Measurements from ENCODE around the gene PIK3R5. TPM values are rescaled to one million over a fixed set of nuclear protein-coding genes. Genes with fewer than 3 reads are reported as not detected.

Gene PIK3R5
- total and polyA plus RNA-seq, 7 experiments from 2014 or later = 18.0 to 231 (median 73.8) TPM

DNA sequence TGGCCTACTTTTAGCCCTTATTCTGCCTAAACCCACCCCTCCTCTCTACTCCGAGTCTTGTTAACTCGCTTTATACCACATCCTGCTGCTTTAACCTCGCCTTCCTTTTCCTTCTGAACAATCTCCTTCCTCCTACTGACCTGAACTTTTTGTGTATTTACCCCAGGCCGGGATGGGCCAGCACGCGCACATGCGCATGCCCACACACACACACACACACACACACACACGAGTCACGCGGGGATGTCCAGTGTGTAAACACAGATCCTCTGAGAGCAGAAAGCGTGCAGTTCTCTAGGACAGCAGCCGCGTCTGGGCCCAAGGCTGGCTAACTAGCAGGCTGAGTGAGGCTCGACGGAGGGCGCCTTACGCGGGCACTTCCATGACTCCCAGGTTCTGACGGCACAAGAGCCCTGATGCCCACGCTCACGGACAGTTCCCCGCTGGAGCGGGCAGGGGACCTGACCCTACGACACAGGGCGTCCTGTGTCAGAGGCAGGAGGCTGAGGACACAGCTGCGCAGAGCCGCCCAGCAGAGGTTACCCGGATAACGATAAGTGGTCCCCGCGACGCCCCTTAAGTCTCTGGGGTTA is 610 bp downstream of the PIK3R5 start:
- H3K4me1 ChIP-seq (ENCODE audit: control insufficient read depth in 2 of 2, insufficient read depth in 2 of 2, low read length in 2 of 2) = peaks cover 40 to 42% of the 10 kb centered on the region in 2 donors
- peak overlapping the region; percentile 84 for H3K27ac ChIP-seq (ENCODE audit: low read depth, low read length)
- no peaks in the 10 kb centered on the region for H3K27me3 Mint-ChIP-seq
- CTCF ChIA-PET = interaction anchor here (0.7 kb wide), 1 partner anchor 33 kb away, joined by 3 read pairs; no protein-coding TSS in a partner anchor
- DNase-seq (peak; percentile 26 to 57 (median 43)), ATAC-seq (peak; percentile 46)
- H3K9me3 Mint-ChIP-seq = peaks cover 7 to 27% (median 12%) of the 10 kb centered on the region in 11 donors
- no peaks in the 10 kb centered on the region for H3K27me3 ChIP-seq (ENCODE audit: control insufficient read depth in 2 of 2, insufficient read depth in 2 of 2, low read length in 2 of 2)
- peak overlapping the region; percentile 81 for H3K4me3 ChIP-seq (ENCODE audit: low read length)
- intact Hi-C loops (cut with micrococcal nuclease) = loop anchor here (1.0 to 10.0 kb wide), 10 partner anchors 11 to 580 kb away; partner anchors contain the start of genes NDEL1 (in 2 of the 2) and RPL26 (in 1 of the 2)
- H3K4me3 Mint-ChIP-seq = peak overlapping the region; percentile 86 to 100 (median 98)
- peaks cover 38 to 63% (median 53%) of the 10 kb centered on the region in 7 donors for H3K4me1 Mint-ChIP-seq
- peaks cover 0 to 5% (median 5%) of the 10 kb centered on the region in 3 experiments for H3K36me3 ChIP-seq (ENCODE audit: control insufficient read depth in 2 of 3, insufficient read depth in 3 of 3, low read length in 3 of 3)
- POLR2A ChIA-PET = interaction anchor here (0.8 to 6.5 kb wide), 8 partner anchors 10 to 70 kb away, joined by 3 to 116 read pairs (median 12); no protein-coding TSS in a partner anchor
- peaks cover 15 to 51% (median 27%) of the 10 kb centered on the region in 5 donors for H3K36me3 Mint-ChIP-seq
- peaks cover 0 to 8% (median 0%) of the 10 kb centered on the region in 3 experiments for H3K9me3 ChIP-seq (ENCODE audit: control insufficient read depth in 2 of 3, low read length in 3 of 3)
- H3K27ac Mint-ChIP-seq = peak overlapping the region; percentile 80 to 98 (median 94)

- peak overlapping the region; percentile 80 to 97 (median 92) for H3K27ac Mint-ChIP-seq
- H3K36me3 Mint-ChIP-seq = peaks cover 12 to 56% (median 34%) of the 10 kb centered on the region in 5 donors
- DNase-seq (peak in 1 of 9 donors; percentile 35), ATAC-seq (no peak)
- Histone ChIP-seq H3K27me3 (ENCODE audit: control insufficient read depth in 2 of 2, insufficient read depth in 2 of 2, low read length in 2 of 2) (no peaks in the 10 kb centered on the region), H3K4me1 (ENCODE audit: control insufficient read depth in 2 of 2, insufficient read depth in 2 of 2, low read length in 2 of 2) (peaks cover 52 to 53% of the 10 kb centered on the region in 2 donors), H3K36me3 (ENCODE audit: control insufficient read depth in 2 of 3, insufficient read depth in 3 of 3, low read length in 3 of 3) (peaks cover 0 to 14% (median 5%) of the 10 kb centered on the region in 3 experiments), H3K4me3 (ENCODE audit: low read length) (peak overlapping the region; percentile 81), H3K27ac (ENCODE audit: low read depth, low read length) (peak overlapping the region; percentile 84), H3K9me3 (ENCODE audit: control insufficient read depth in 2 of 3, low read length in 3 of 3) (peaks cover 0 to 8% (median 0%) of the 10 kb centered on the region in 3 experiments)
- intact Hi-C loops (cut with micrococcal nuclease) = loop anchor here (2.0 to 10.0 kb wide), 2 partner anchors 15 to 579 kb away; partner anchors contain the start of gene RPL26 (in 1 of the 2)
- H3K27me3 Mint-ChIP-seq = no peaks in the 10 kb centered on the region
- H3K4me1 Mint-ChIP-seq = peaks cover 50 to 74% (median 64%) of the 10 kb centered on the region in 7 donors
- POLR2A ChIA-PET = interaction anchor here (0.6 to 6.5 kb wide), 8 partner anchors 11 to 1932 kb away, joined by 4 to 116 read pairs (median 7); no protein-coding TSS in a partner anchor
- CTCF ChIA-PET = interaction anchor here (0.8 to 2.9 kb wide), 3 partner anchors 10 to 69 kb away, joined by 3 to 13 read pairs (median 7); no protein-coding TSS in a partner anchor
- peaks cover 4 to 17% (median 9%) of the 10 kb centered on the region in 11 donors for H3K9me3 Mint-ChIP-seq
- H3K4me3 Mint-ChIP-seq = peak overlapping the region; percentile 86 to 100 (median 98)
Observed at GRCh38 chr17:8963647-8964258, 1.8 kb downstream of the PIK3R5 start.

- Mint-ChIP-seq H3K4me3 (peak overlapping the region; percentile 86 to 100 (median 98)), H3K4me1 (peaks cover 57 to 80% (median 70%) of the 10 kb centered on the region in 7 donors), H3K27me3 (no peaks in the 10 kb centered on the region), H3K36me3 (peaks cover 6 to 58% (median 34%) of the 10 kb centered on the region in 5 donors), H3K27ac (peak overlapping the region in 8 of 9 donors; percentile 80 to 97 (median 89)), H3K9me3 (peaks cover 1 to 9% (median 3%) of the 10 kb centered on the region in 11 donors)
- H3K4me1 ChIP-seq (ENCODE audit: control insufficient read depth in 2 of 2, insufficient read depth in 2 of 2, low read length in 2 of 2) = peaks cover 59% of the 10 kb centered on the region in 2 donors
- H3K27ac ChIP-seq (ENCODE audit: low read depth, low read length) = peak overlapping the region; percentile 84
- CTCF ChIA-PET = interaction anchor here (1.0 to 2.9 kb wide), 3 partner anchors 10 to 68 kb away, joined by 3 to 13 read pairs (median 7); no protein-coding TSS in a partner anchor
- H3K36me3 ChIP-seq (ENCODE audit: control insufficient read depth in 2 of 3, insufficient read depth in 3 of 3, low read length in 3 of 3) = peaks cover 0 to 14% (median 5%) of the 10 kb centered on the region in 3 experiments
- intact Hi-C loops (cut with micrococcal nuclease) = loop anchor here in 1 of 2 donors (10.0 kb wide), 1 partner anchor 578 kb away; the partner anchor contains the start of gene RPL26
- DNase-seq (no peak), ATAC-seq (no peak)
- peak overlapping the region; percentile 81 for H3K4me3 ChIP-seq (ENCODE audit: low read length)
- H3K9me3 ChIP-seq (ENCODE audit: control insufficient read depth in 2 of 3, low read length in 3 of 3) = peaks cover 0 to 6% (median 0%) of the 10 kb centered on the region in 3 experiments
- no peaks in the 10 kb centered on the region for H3K27me3 ChIP-seq (ENCODE audit: control insufficient read depth in 2 of 2, insufficient read depth in 2 of 2, low read length in 2 of 2)
- POLR2A ChIA-PET = interaction anchor here (0.7 to 6.5 kb wide), 6 partner anchors 12 to 62 kb away, joined by 3 to 116 read pairs (median 12); no protein-coding TSS in a partner anchor
Observed at GRCh38 chr17:8963014-8963413, 2.5 kb downstream of the PIK3R5 start.

GRCh38 chr17:8961829-8962228 is 3.7 kb downstream of the PIK3R5 start:
- Mint-ChIP-seq H3K4me3 (peak overlapping the region; percentile 3 to 97 (median 54)), H3K27ac (peak overlapping the region in 6 of 9 donors; percentile 19 to 85 (median 44)), H3K36me3 (peaks cover 12 to 58% (median 35%) of the 10 kb centered on the region in 5 donors), H3K27me3 (no peaks in the 10 kb centered on the region), H3K4me1 (peaks cover 68 to 82% (median 77%) of the 10 kb centered on the region in 7 donors), H3K9me3 (peaks cover 0 to 3% (median 0%) of the 10 kb centered on the region in 11 donors)
- no peaks in the 10 kb centered on the region for H3K9me3 ChIP-seq (ENCODE audit: control insufficient read depth in 2 of 3, low read length in 3 of 3)
- peaks cover 71% of the 10 kb centered on the region in 2 donors for H3K4me1 ChIP-seq (ENCODE audit: control insufficient read depth in 2 of 2, insufficient read depth in 2 of 2, low read length in 2 of 2)
- H3K27me3 ChIP-seq (ENCODE audit: control insufficient read depth in 2 of 2, insufficient read depth in 2 of 2, low read length in 2 of 2) = no peaks in the 10 kb centered on the region
- intact Hi-C loops (cut with micrococcal nuclease) = loop anchor here in 1 of 2 donors (10.0 kb wide), 1 partner anchor 577 kb away; the partner anchor contains the start of gene RPL26
- no peak for ATAC-seq
- DNase-seq = no peak
- peak overlapping the region; percentile 42 for H3K27ac ChIP-seq (ENCODE audit: low read depth, low read length)
- ChIA-PET CTCF (interaction anchor here (0.6 to 2.9 kb wide), 6 partner anchors 9 to 165 kb away, joined by 3 to 13 read pairs (median 3); no protein-coding TSS in a partner anchor), POLR2A (interaction anchor here (0.6 to 6.5 kb wide), 4 partner anchors 10 to 65 kb away, joined by 3 to 116 read pairs (median 12); no protein-coding TSS in a partner anchor)
- peaks cover 0 to 14% (median 5%) of the 10 kb centered on the region in 3 experiments for H3K36me3 ChIP-seq (ENCODE audit: control insufficient read depth in 2 of 3, insufficient read depth in 3 of 3, low read length in 3 of 3)
- H3K4me3 ChIP-seq (ENCODE audit: low read length) = no peak overlapping the region

DNA sequence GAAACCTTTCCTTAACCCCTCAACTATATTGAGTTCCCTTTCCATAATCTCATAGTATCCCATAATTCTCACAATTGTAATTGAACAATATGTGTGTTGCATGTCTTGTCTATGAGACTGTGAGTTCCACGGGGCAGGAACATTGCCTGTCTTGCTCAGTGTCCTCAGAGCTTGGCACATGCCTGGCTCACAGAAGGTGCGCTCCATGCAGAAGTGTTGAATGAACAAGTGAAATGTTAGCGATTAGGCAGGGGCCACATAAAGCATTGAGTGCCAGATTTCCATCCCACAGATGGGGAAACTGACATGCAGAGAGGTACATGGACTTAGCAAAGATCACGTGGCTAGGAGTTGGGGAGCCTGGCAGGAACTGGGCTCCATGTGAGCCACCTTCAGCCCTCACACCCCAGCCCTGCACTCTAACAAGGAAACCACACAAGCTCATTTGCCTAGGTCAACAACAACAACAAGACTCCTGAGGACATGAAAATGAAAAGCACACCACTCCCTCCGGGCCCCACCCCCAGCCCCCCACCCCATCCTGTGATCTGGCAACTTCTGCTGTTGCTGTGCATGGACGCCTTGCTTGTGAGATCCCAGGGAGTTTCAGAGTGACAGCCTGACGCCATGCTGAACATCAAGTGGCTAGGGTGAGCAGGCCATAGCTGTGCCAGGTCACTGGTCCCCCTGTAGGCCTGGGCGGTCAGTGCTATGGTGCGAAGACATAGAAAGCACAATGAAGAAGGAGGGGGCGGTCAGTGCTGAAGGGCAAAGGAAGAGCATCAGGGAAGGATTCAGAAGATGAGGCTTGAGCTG is 5.0 kb downstream of the PIK3R5 start:
- peaks cover 84% of the 10 kb centered on the region in 2 donors for H3K4me1 ChIP-seq (ENCODE audit: control insufficient read depth in 2 of 2, insufficient read depth in 2 of 2, low read length in 2 of 2)
- ATAC-seq = no peak
- no peaks in the 10 kb centered on the region for H3K27me3 ChIP-seq (ENCODE audit: control insufficient read depth in 2 of 2, insufficient read depth in 2 of 2, low read length in 2 of 2)
- H3K4me3 Mint-ChIP-seq = peak overlapping the region; percentile 58 to 94 (median 74)
- peaks cover 12 to 69% (median 41%) of the 10 kb centered on the region in 5 donors for H3K36me3 Mint-ChIP-seq
- peak overlapping the region; percentile 79 to 93 (median 84) for H3K27ac Mint-ChIP-seq
- H3K4me3 ChIP-seq (ENCODE audit: low read length) = no peak overlapping the region
- ChIA-PET POLR2A (interaction anchor here (6.5 kb wide), 1 partner anchor 9 kb away, joined by 116 read pairs; no protein-coding TSS in a partner anchor), CTCF (no interaction called here)
- no peaks in the 10 kb centered on the region for H3K27me3 Mint-ChIP-seq
- peaks cover 0 to 1% (median 0%) of the 10 kb centered on the region in 11 donors for H3K9me3 Mint-ChIP-seq
- H3K4me1 Mint-ChIP-seq = peaks cover 78 to 90% (median 87%) of the 10 kb centered on the region in 7 donors
- intact Hi-C loops (cut with micrococcal nuclease) = loop anchor here in 1 of 2 donors (10.0 kb wide), 1 partner anchor 576 kb away; the partner anchor contains the start of gene RPL26
- H3K9me3 ChIP-seq (ENCODE audit: control insufficient read depth in 2 of 3, low read length in 3 of 3) = no peaks in the 10 kb centered on the region
- H3K27ac ChIP-seq (ENCODE audit: low read depth, low read length) = peak overlapping the region; percentile 31
- peaks cover 0 to 14% (median 5%) of the 10 kb centered on the region in 3 experiments for H3K36me3 ChIP-seq (ENCODE audit: control insufficient read depth in 2 of 3, insufficient read depth in 3 of 3, low read length in 3 of 3)
- no peak for DNase-seq
